Activated naive CD4-positive, alpha-beta T cell (primary cell): ENCODE data around the gene PTPRT.

Experiments
- DNase-seq, 4 experiments: peaks; one replicate each; lab custom pipeline; 2025; lab: John Stamatoyannopoulos, UW

The PTPRT gene

GRCh38 chr20:42974347-42974746, 215.4 kb downstream of the PTPRT start:
- no peak for DNase-seq

DNA sequence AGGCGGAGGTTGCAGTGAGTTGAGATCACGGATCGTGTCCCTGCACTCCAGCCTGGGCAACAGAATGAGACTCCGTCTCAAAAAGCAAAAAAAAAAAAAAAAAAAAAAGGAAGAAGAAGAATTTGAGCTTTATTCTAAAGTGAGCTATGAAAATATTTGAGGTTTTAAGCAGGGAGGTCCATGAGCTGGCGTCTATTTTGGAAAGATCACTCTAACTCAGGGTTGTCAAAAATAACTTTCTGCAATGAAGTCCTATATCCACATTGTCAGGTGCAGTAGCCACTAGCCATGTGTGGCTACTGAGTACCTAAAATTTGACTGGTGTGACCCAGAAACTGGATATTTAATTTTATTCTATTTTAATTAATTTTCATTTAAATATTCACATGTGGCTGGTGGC, 217.1 kb downstream of the PTPRT start:
- DNase-seq: no peak

DNA sequence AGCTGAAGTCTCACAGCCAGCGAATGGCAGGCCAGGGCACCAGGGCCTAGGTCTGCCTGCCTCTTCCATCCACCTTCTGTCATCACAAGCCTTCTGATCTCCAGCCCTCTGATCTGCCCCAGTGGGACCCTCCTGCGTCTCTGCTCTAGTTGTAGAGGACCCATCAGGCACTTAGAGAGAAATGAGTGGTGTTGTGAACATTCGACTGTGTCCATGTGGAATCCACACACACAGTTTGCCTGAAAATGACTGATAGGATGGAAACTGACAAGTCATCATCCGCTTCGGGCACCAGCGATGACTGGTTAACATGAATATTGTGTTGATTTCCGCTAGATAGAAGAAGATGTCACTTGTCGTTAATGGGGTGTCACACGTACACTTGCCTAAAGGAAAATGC, 221.0 kb downstream of the PTPRT start:
- DNase-seq: no peak

- DNase-seq: no peak
These were observed 225.9 kb downstream of the PTPRT start for GRCh38 chr20:42963796-42964195.

DNA sequence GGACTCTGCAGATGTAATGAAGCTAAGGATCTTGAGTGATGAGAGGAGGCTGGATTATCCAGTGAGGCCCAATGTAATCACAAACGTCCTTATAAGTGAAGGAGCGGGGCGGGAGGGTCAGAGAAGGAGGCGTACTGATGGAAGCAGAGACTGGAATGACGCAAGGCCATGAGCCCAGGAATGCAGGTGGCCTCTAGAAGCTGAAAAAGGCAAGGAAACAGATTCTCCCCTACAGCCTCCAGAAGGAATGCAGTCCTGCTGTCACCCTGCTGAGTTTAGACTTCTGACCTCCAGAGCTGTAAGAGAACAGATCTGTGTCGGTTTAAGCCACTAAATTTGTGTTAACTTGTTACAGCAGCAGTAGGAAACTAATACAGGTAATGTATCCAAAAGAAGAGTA, 227.9 kb downstream of the PTPRT start:
- DNase-seq: no peak

DNA sequence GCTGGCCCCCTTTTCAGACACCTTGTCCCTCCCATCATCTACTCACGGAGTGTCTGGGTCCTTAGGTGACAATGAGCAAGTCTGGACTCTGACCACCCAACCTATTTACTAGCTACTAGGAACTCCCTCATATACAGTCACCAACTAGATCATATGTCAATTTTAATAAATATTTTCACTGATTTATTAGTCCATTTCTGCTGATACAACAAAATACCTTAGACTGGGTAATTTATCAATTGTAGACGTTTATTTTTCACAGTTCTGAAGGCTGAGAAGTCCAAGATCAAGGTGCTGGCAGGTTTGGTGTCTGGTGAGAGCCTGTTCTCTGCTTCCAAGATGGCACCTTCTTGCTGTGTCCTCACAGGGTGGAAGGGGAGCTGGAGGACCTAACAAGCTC, 229.7 kb downstream of the PTPRT start:
- no peak for DNase-seq

GRCh38 chr20:42958367-42959069, 231.2 kb downstream of the PTPRT start:
- no peak for DNase-seq

GRCh38 chr20:42957704-42958095, 232.0 kb downstream of the PTPRT start:
- no peak for DNase-seq

- DNase-seq: no peak
These were observed 232.5 kb downstream of the PTPRT start for GRCh38 chr20:42957018-42957703.

DNA sequence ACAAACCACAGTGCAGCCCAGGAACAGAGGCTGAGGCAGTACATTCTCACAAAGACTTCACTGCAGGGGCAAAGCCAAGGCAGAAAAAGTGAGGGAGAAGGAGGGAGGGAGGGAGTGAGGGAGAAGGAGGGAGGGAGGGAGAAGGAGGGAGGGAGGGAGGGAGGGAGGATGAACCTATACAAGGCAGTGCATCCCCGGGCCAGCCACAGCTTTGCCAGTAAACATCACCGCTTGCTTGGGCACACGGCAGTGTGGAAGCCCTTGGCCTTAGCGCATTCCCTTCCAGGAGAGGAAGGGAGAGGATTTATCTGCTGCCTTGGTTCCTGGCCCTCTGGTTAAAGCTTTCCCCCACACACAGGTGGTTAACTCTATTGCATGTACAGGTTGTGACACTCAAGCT, 234.0 kb downstream of the PTPRT start:
- no peak for DNase-seq

DNA sequence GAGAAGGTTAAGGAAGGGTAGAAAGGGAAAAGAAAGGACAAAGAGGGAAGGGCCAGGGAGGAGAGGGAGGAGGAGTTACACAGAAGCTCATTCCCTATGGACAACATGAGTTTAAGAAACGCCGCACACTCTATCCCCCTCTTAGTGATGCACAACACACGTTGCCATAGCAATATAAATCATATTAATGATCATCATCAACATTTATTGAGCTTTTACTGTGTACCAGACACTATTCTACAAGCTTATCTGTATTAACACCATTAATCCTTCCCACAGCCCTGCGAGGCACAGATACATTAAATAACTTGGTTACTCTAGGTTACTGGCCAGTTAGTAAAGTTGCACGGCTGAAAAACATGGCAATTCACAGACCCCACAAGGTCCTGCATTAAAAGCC, 234.8 kb downstream of the PTPRT start:
- DNase-seq: no peak

- no peak for DNase-seq
These were observed 239.8 kb downstream of the PTPRT start for GRCh38 chr20:42949950-42950349.

DNA sequence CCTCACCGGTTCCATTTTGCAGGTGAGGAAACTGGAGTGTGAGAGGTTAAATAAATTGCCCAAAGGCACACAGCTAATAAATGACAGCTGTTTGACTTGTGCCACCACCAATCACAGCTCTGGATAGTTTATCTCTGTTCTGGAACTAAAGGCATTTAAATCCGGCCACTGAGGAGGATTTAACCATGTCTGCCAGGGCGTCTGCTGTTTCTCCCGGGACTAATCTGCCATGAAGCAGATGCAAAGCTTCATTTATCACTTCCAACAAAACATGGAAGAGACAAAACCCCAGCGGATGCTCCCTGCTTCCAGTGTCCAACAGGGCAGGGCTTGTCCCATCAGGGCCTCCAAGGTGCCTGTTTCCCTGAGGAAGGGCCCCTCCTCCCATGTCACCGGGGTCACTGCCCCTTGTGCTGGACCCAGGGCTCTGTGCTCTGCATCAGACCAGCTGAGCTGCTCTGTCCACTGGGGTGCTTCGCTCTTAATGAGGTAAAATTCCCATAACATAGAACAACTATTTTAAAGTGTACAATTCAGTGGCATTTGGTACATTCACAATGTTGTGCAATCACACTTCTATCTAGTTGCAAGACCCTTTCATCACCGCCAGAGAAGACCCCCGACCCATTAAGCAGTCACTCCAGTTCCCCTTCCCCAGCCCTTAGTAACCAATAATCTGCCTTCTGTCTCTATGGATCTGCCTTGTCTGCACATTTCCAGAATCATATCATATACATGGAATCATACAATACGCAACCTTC, 244.3 kb downstream of the PTPRT start:
- DNase-seq: no peak

DNA sequence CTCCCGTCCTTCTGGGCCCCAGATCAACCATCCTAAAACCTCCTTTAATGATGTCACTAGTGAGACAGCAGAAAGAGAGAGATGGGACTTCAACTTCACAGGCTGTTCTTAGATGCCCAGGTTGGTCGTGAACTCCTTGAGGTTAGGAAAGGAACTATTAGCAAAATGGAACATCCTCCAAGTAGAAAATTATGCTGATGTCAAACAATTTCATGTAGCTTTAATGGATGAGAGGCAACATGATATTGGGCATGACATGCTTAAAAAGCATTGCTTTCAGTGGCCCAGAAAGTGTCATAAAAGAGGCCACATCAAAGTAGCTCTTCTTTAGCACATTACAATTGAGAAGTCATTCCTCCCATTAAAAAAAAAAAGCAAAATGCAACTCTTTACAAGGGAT, 248.1 kb downstream of the PTPRT start:
- DNase-seq: no peak

- no peak for DNase-seq
These were observed 251.1 kb downstream of the PTPRT start for GRCh38 chr20:42938441-42939205.

DNA sequence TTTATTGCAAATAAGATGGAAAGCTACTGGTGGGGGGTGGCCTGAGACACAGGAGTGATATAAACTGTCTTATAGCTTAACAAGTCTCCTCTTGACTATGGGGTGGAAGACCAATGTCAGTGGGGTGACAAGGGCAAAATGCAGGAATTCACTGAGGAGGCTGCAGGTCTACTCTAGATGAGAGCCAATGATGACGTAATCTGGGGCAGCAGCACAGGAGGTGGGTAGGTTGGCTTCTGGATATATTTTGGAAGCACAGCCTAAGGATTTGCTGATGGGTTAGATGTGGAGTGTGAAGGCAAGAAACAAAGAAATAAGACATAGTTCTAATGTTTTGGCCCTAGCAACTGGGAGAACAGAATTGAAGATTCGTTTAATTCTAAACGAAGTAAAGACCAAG, 253.2 kb downstream of the PTPRT start:
- DNase-seq: no peak

- no peak for DNase-seq
These were observed 265.5 kb downstream of the PTPRT start for GRCh38 chr20:42924215-42924614.

GRCh38 chr20:42923348-42923918, 266.3 kb downstream of the PTPRT start:
- DNase-seq: no peak

DNA sequence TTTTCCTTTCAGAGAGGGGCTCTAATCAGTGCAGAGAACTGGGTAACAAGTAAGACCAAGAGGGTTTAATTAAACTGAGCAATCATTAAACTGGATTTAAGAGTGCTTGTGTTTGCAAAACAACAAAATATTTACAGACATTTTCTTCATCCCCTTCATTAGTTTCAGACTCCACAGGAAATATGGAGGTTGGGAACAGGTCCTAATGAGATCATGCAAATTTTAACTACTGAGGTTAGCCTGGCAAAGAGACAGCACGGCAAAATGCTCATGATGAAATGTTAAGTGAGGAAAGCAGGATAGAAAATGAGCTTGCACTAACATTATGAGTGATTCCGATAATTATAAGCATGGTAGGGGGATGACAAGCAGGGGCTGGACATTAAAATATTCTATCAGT, 268.9 kb downstream of the PTPRT start:
- no peak for DNase-seq

DNA sequence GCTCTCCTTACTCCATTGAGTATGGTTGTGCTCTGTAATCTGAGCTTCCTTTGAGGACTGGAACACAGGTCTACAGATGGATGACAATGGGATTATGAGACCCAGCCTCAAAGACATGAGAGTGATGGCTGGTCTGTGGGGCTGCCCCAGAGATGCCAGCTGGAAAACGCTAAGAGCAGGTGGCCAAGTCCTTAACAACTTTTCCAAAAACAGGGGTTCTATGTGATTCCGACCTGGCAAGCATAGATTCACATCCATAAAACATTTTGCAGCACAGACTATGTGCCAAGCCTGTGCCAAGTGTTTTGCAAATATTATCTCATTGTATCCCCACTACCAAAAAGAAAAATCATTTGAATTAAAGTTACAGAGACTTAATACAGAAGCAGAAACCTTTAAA, 270.4 kb downstream of the PTPRT start:
- no peak for DNase-seq

DNA sequence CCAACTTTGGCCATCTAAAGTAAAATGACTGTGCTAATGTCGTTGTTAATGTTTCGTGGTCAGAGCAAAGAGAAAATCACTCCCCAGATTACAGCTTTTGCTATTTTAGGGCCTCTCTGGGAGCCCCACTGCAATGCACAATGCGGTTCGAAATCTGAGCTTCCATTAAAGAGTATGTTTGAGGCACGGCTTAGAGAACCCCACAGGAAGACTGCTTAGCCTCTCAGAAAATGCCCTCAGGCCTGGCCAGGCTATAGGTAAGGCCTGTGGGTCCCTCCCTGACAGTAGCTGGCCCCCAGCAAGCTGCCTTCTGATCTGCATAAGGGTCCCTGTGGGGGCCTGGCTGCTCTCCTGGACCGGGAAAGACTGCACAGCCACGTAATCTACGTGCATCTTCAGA, 274.6 kb downstream of the PTPRT start:
- no peak for DNase-seq

DNA sequence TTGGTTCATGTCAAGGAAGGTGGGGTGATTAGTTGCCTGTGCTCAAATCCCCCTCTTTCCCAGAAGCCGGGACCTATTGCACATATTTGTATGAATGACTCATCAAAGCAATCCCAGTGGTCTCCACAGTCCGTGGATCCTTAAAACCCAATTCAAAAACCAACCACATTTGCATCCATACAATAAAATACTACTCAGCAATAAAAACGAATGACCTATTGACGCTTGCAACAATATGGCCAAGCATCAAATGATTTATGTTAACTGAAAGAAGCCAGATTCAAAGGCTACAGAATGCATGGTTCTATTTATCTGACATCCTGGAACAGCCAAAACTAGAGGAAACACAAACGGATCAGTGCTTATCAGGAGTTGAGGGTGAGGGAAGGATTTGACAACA, 275.4 kb downstream of the PTPRT start:
- DNase-seq: no peak
